Liver (tissue), 9 donors: ENCODE results near the gene CACNA1D. TPM values are rescaled to one million over a fixed set of nuclear protein-coding genes. Genes with fewer than 3 reads are reported as not detected.

ENCODE experiments used
- DNase-seq: peaks from one replicate; pipeline ENCODE4 v3.0.0-alpha.2; 2017; ENCODE audit warnings: low spot score
- H3K27ac ChIP-seq, 2 donors: one replicate each; pipeline ENCODE4 v1.7.0; 2013; ENCODE audit warnings: inconsistent platforms in 2 of 2, low read length in 2 of 2, control low read depth in 1 of 2, low read depth in 1 of 2, mild to moderate bottlenecking in 1 of 2
- H3K27me3 ChIP-seq, 4 donors: one replicate each; pipeline versions ENCODE4 v1.6.1 to v1.7.0; 2013; ENCODE audit warnings: low read length in 3 of 4, inconsistent platforms in 1 of 4, mild to moderate bottlenecking in 1 of 4, moderate library complexity in 1 of 4; ENCODE audit not compliant: control insufficient read depth in 4 of 4, insufficient read depth in 4 of 4
- H3K36me3 ChIP-seq, 4 donors: one replicate each; pipeline versions ENCODE4 v1.6.1 to v1.7.0; 2013; ENCODE audit warnings: low read length in 3 of 4, mild to moderate bottlenecking in 3 of 4, low read depth in 1 of 4, moderate library complexity in 1 of 4; ENCODE audit not compliant: control insufficient read depth in 4 of 4, insufficient read depth in 3 of 4
- H3K4me1 ChIP-seq, 4 donors: one replicate each; pipeline versions ENCODE4 v1.6.1 to v1.7.0; 2013; ENCODE audit warnings: low read length in 3 of 4, mild to moderate bottlenecking in 3 of 4, moderate library complexity in 1 of 4; ENCODE audit not compliant: control insufficient read depth in 4 of 4, insufficient read depth in 4 of 4
- H3K4me3 ChIP-seq, 3 donors: one replicate each; pipeline versions ENCODE4 v1.6.1 to v1.7.0; 2013; ENCODE audit warnings: low read length in 3 of 3, control low read depth in 1 of 3, low read depth in 1 of 3, mild to moderate bottlenecking in 1 of 3
- H3K9ac ChIP-seq, 2 donors: one replicate each; pipeline ENCODE4 v1.7.0; 2013; ENCODE audit warnings: low read length in 2 of 2, mild to moderate bottlenecking in 2 of 2, moderate library complexity in 2 of 2, control low read depth in 1 of 2, low read depth in 1 of 2
- H3K9me3 ChIP-seq, 4 donors: one replicate each; pipeline versions ENCODE4 v1.6.1 to v1.7.0; 2013; ENCODE audit warnings: low read length in 3 of 4; ENCODE audit not compliant: control insufficient read depth in 4 of 4
- ATF3 ChIP-seq: IDR thresholded peaks from 2 replicates; pipeline ENCODE4 v1.6.1; 2016; ENCODE audit warnings: antibody characterized with exemption
- CTCF ChIP-seq: fragments of 150-350 bp; IDR thresholded peaks from 2 replicates; pipeline ENCODE4 v1.5.1; 2017; ENCODE audit warnings: improper control_type of control experiment, low read depth, low read length; ENCODE audit not compliant: missing input control
- GABPA ChIP-seq, 2 donors: IDR thresholded peaks in 1 of 2; conservative IDR thresholded peaks in 1 of 2; 2 replicates each; pipeline ENCODE4 v1.6.1; 2016; ENCODE audit warnings: antibody characterized with exemption in 2 of 2, mild to moderate bottlenecking in 1 of 2, moderate library complexity in 1 of 2
- HNF4A ChIP-seq, 2 donors: conservative IDR thresholded peaks; 2 replicates each; pipeline ENCODE4 v1.6.1; 2016; ENCODE audit warnings: antibody characterized with exemption in 2 of 2, mild to moderate bottlenecking in 2 of 2
- HNF4G ChIP-seq: IDR thresholded peaks from 2 replicates; pipeline ENCODE4 v1.6.1; 2016; ENCODE audit warnings: antibody characterized with exemption
- MAX ChIP-seq: IDR thresholded peaks from 2 replicates; pipeline ENCODE4 v1.6.1; 2016; ENCODE audit warnings: antibody characterized with exemption
- NR2F2 ChIP-seq: IDR thresholded peaks from 2 replicates; pipeline ENCODE4 v1.6.1; 2016; ENCODE audit warnings: antibody characterized with exemption
- RAD21 ChIP-seq, 2 donors: IDR thresholded peaks; 2 replicates each; pipeline ENCODE4 v1.6.1; 2016; ENCODE audit warnings: antibody characterized with exemption in 2 of 2, mild to moderate bottlenecking in 2 of 2
- REST ChIP-seq: IDR thresholded peaks from 2 replicates; pipeline ENCODE4 v1.6.1; 2016; ENCODE audit warnings: antibody characterized with exemption, mild to moderate bottlenecking
- RXRA ChIP-seq, 2 donors: IDR thresholded peaks; 2 replicates each; pipeline ENCODE4 v1.6.1; 2017 to 2018; ENCODE audit warnings: antibody characterized with exemption in 2 of 2, mild to moderate bottlenecking in 1 of 2
- SP1 ChIP-seq: IDR thresholded peaks from 2 replicates; pipeline ENCODE4 v1.6.1; 2018; ENCODE audit warnings: antibody characterized with exemption, mild to moderate bottlenecking
- TAF1 ChIP-seq: conservative IDR thresholded peaks from 2 replicates; pipeline ENCODE4 v1.6.1; 2016; ENCODE audit warnings: antibody characterized with exemption, mild to moderate bottlenecking
- YY1 ChIP-seq: IDR thresholded peaks from 2 replicates; pipeline ENCODE4 v1.6.1; 2016; ENCODE audit warnings: antibody characterized with exemption, mild to moderate bottlenecking
- ZBTB33 ChIP-seq: IDR thresholded peaks from 2 replicates; pipeline ENCODE4 v1.6.1; 2016; ENCODE audit warnings: antibody characterized with exemption
- WGBS: extraction: QIAGEN DNeasy Blood & Tissue Kit; methylation state at CpG from one replicate; pipeline ENCODE4 v1.1.7; 2013; 5-methylcytosine and 5-hydroxymethylcytosine counted together
- polyA plus RNA-seq, 2 donors: library from polyadenylated mRNA; stranded (reverse) in 1 of 2; unstranded in 1 of 2; fragments of 200-250 nt in 1 of 2; fragments of >200 nt in 1 of 2; fragmentation: Nextera tagmentation in 1 of 2; extraction: Ambion mirVana in 1 of 2; gene quantifications; one replicate each; pipeline versions ENCODE4 v1.2.1 to v1.2.3, GENCODE V29; 2013 to 2015
- total RNA-seq, 2 donors: library from RNA; depleted of rRNA; stranded (reverse); fragments of >200 nt; gene quantifications; one replicate each; pipeline ENCODE4 v1.2.3, GENCODE V29; 2014
- donor health status: healthy.
- donor health status: healthy.
- donor health status: healthy.
- donor health status: healthy.
- donor health status: healthy.

CACNA1D gene
- total and polyA plus RNA-seq, 4 donors, result 1.8 to 18.9 (median 3.4) TPM

- no peak overlapping the region for H3K9ac ChIP-seq
- no peak overlapping the region for H3K4me3 ChIP-seq
- whole genome bisulfite sequencing, result 80% methylated on average over 3 of the region's 3 CpGs
- no peaks in the 10 kb centered on the region for H3K9me3 ChIP-seq
- H3K27me3 ChIP-seq, result no peaks in the 10 kb centered on the region
- no peak overlapping the region for H3K27ac ChIP-seq
- TF ChIP-seq RXRA (IDR thresholded peaks at IDR 0.05) (no peak), MAX (no peak), RAD21 (IDR thresholded peaks at IDR 0.05) (no peak), HNF4G (no peak), NR2F2 (no peak), ATF3 (no peak), GABPA (IDR thresholded peaks at IDR 0.05 in 1 of 2, conservative IDR thresholded peaks at IDR 0.05 in 1 of 2) (no peak), SP1 (no peak), TAF1 (no peak), ZBTB33 (no peak)
- DNase-seq, result no peak
- no peaks in the 10 kb centered on the region for H3K36me3 ChIP-seq
- H3K4me1 ChIP-seq, result no peaks in the 10 kb centered on the region
Measured at GRCh38 chr3:53581671-53582070, 87.3 kb downstream of the CACNA1D start.

- Histone ChIP-seq H3K4me3 (no peak overlapping the region), H3K4me1 (no peaks in the 10 kb centered on the region), H3K27ac (no peak overlapping the region), H3K36me3 (no peaks in the 10 kb centered on the region), H3K9ac (no peak overlapping the region), H3K27me3 (no peaks in the 10 kb centered on the region), H3K9me3 (no peaks in the 10 kb centered on the region)
- no peak for TF ChIP-seq HNF4A (conservative IDR thresholded peaks at IDR 0.05)
- no peak for TF ChIP-seq REST
- TF ChIP-seq RXRA (IDR thresholded peaks at IDR 0.05), result no peak
- no peak for TF ChIP-seq RAD21 (IDR thresholded peaks at IDR 0.05)
- no peak for TF ChIP-seq HNF4G
- no peak for TF ChIP-seq CTCF
- TF ChIP-seq YY1, result no peak
- no peak for TF ChIP-seq ZBTB33
- WGBS, result 80% methylated on average over 2 of the region's 2 CpGs
- DNase-seq, result no peak
Measured at GRCh38 chr3:53583161-53583690, 88.8 kb downstream of the CACNA1D start.
